22Rv1 (cell line): ENCODE measurements around the gene ZNF324.
A peak's percentile ranks its signal among the peaks of the same experiment; 100 is the strongest.

Source experiments
- CTCF ChIP-seq: fragments of 450-650 bp; IDR thresholded peaks from 2 replicates; pipeline ENCODE4 v1.5.1; 2017; ENCODE audit warnings: mild to moderate bottlenecking
- ZFX ChIP-seq: fragments of 450-650 bp; IDR thresholded peaks from 2 replicates; pipeline ENCODE4 v1.6.1; 2017; ENCODE audit warnings: antibody characterized with exemption, borderline replicate concordance

GRCh38 chr19:58516964-58517833, 50.3 kb downstream of the ZNF324 start:
- TF ChIP-seq CTCF (peak; percentile 13; the same call in 1 of the 2 replicates), ZFX (no peak)
